Stimulated activated effector memory CD8-positive, alpha-beta T cell treated with anti-CD3 and anti-CD28 coated beads, Interleukin-12 subunit alpha, Interleukin-12 subunit beta, amount 100 ng/mL, for 72 hours (primary cell): Measurements from ENCODE around the gene OR6S1.

ENCODE experiments used
- ATAC-seq: fragments of 150-1000 bp; cut with Tn5 transposase; 2 replicates; pipeline ENCODE4 v1.10.0; 2021
- DNase-seq, 2 donors: peaks; one replicate each; pipeline ENCODE4 v3.0.0; 2021 to 2022; ENCODE audit warnings: low spot score in 2 of 2
- H3K27ac Mint-ChIP-seq: one replicate; pipeline ENCODE4 v1.8.0; 2022; ENCODE audit warnings: mild to moderate bottlenecking, mixed read lengths
- H3K36me3 Mint-ChIP-seq: one replicate; pipeline ENCODE4 v1.8.0; 2022; ENCODE audit warnings: mild to moderate bottlenecking, mixed read lengths
- H3K4me1 Mint-ChIP-seq: one replicate; pipeline ENCODE4 v1.8.0; 2022; ENCODE audit warnings: mixed read lengths
- H3K4me3 Mint-ChIP-seq: one replicate; pipeline ENCODE4 v1.8.0; 2022; ENCODE audit warnings: mild to moderate bottlenecking, mixed read lengths
- H3K9me3 Mint-ChIP-seq: one replicate; pipeline ENCODE4 v1.8.0; 2022; ENCODE audit warnings: mixed read lengths

Gene OR6S1

DNA sequence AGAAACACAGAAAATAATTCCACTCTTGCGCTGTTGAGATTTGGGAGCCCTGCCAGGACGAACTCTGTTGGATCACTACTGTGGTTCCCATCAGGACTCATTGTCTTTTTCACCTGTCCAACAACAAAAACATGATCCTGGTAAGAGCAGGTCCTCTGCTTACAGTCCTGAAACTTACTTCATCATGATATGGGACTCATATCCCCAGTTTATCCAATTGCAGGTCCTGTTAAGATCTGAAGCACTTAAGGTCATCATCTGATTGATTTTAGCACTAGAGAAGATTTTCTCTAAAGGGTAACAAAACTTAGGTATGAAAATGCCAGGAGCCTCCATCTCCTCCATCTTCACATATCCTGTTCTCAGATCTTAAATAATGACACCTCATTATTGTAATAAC, at the start of gene OR6S1:
Gene OR6S1, minus strand, starts transcription at position 101 of the 400 bp plus-strand sequence. Its CDS starts 0 bp downstream, at position 101.
- Mint-ChIP-seq H3K36me3 (no peaks in the 10 kb centered on the region), H3K9me3 (no peaks in the 10 kb centered on the region), H3K4me3 (no peak within 1 kb of the TSS), H3K4me1 (no peaks in the 10 kb centered on the region), H3K27ac (no peak within 1 kb of the TSS)
- no peak for DNase-seq
- ATAC-seq, result no peak

DNA sequence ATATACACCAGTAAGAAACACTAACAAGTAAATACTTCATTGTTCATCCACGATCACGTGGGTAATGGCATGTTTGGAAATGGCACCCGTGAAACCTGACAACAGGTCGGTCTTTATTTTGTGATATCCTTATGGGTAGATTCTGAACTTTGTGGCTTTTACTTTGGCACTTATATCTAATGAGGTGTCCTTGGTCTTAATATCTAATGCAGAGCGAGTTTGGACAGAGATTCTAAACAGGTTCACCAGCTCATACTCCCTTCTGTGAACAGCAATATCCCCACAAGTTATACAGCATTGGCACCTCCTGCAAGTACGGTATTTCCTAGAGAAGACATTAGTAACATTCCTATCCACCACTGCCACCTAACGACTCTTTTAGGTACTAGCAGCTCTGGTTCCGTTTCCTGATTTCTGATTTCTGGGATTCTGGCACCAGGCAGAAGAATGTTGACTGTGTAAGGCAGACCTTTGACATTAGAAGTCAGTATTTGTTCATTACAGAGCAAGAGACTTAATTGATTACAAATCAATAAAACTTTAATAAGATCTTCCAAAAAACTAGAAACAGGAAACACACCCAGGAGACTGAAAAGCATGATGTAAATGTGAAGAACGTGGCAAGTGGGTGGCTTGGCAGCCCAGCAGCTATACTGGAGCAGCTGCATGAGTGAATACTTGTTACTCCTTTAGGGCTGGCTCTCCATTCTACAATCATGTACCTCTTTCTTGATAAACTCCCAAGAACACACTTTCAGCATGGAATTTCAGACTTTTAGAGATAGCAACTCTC, 49.6 kb upstream of the OR6S1 start:
- Mint-ChIP-seq H3K36me3 (no peaks in the 10 kb centered on the region), H3K27ac (no peak overlapping the region), H3K4me1 (peaks cover 12% of the 10 kb centered on the region), H3K9me3 (no peaks in the 10 kb centered on the region), H3K4me3 (no peak overlapping the region)
- DNase-seq (peak in 1 of 2 donors; percentile 55), ATAC-seq (peak; percentile 74)

GRCh38 chr14:20688167-20688839, 46.8 kb upstream of the OR6S1 start, which contains the start of gene ANG:
Gene ANG (plus strand): TSS chr14:20688764. CDS start chr14:20693565, 4,801 bp downstream.
- ATAC-seq, result no peak
- H3K4me1 Mint-ChIP-seq, result peaks cover 12% of the 10 kb centered on the region
- H3K27ac Mint-ChIP-seq, result no peak within 1 kb of the TSS

DNA sequence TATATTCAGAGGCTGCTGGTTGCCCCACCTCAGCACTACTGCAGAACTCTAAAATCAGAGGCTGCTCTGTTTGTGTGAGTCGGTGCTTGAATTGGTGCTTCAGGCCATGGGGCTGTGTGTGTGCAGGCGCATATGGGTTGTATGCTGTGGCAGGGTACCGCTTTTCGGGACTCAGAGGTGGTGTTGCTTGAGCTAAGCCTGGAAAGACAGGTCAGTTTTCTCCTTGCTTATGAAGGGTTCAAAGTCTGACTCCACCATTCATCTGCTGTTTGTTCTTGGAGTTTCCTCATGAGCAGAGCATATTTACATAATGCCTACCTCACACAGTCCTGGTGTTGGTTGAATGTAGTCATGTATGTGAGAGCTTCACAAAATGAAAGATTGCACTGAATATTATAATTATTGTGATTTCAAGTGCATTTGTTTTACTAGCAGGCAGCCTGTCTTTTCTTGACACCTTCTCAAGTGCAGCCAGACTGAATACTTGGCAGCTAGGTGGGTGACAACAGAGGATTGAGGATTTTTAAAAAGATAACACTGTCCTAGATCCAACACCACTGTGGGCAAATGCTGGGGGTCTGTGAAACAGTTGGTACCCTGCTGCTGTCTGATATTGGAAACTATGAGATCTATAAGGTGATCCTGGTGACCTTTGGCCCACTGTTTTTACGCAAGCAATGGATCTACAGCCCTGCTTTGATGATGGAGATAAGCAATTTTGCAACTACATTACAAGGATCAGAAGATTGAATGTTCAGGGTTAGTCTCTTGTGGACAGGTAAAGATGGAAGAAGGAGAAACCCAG, 46.1 kb upstream of the OR6S1 start:
- ATAC-seq (no peak), DNase-seq (no peak)
- H3K36me3 Mint-ChIP-seq, result no peaks in the 10 kb centered on the region
- no peak overlapping the region for H3K27ac Mint-ChIP-seq
- H3K4me3 Mint-ChIP-seq, result no peak overlapping the region
- peaks cover 12% of the 10 kb centered on the region for H3K4me1 Mint-ChIP-seq
- no peaks in the 10 kb centered on the region for H3K9me3 Mint-ChIP-seq

More at GRCh38 chr14:20688167-20688839, 46.8 kb upstream of the OR6S1 start, which contains the start of gene ANG:
- no peak for DNase-seq
- Mint-ChIP-seq H3K9me3 (no peaks in the 10 kb centered on the region), H3K4me3 (no peak within 1 kb of the TSS), H3K36me3 (no peaks in the 10 kb centered on the region)

DNA sequence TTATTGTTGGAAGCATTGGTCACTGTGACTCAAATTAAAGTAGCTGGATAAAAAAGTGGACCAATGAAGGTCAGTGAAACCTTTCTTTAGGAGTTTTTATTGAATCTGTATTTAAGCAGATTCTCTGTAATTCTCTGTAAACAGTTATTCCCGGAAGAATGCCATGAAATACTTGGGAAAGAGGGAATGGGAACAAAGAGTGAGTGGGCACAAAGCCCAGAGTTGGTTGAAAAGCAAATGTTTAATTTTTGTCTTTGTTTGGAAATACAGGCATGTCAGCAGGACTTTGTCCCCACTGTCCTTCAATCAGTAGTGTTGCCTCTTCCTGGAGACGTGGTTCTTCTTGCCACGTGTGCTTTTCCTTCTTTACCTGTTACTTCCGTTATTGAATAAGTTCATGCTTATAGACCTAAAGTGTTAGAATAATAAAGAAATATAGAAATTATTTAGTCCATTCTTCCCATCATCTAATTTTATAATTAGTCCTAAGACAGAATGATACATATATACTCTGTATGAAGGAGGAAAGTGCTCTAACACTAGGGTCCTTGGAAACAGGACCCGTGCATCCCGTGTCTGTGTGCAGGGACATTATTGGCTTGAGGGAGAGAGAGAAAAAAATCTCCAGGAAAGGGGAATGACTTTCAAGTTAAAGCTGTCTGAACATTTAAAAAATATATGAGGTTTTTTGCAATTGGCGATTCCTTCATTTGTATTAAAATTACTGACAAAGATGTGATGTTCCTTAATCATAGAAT, 45.1 kb upstream of the OR6S1 start:
- H3K36me3 Mint-ChIP-seq, result no peaks in the 10 kb centered on the region
- no peak overlapping the region for H3K4me3 Mint-ChIP-seq

GRCh38 chr14:20684662-20685456, 43.4 kb upstream of the OR6S1 start:
- no peaks in the 10 kb centered on the region for H3K4me1 Mint-ChIP-seq
- no peak overlapping the region for H3K4me3 Mint-ChIP-seq
- ATAC-seq (no peak), DNase-seq (no peak)
- H3K9me3 Mint-ChIP-seq, result no peaks in the 10 kb centered on the region
- H3K27ac Mint-ChIP-seq, result no peak overlapping the region
- no peaks in the 10 kb centered on the region for H3K36me3 Mint-ChIP-seq

More for the DNA sequence above, 45.1 kb upstream of the OR6S1 start:
- ATAC-seq (no peak), DNase-seq (no peak)
- Mint-ChIP-seq H3K27ac (no peak overlapping the region), H3K4me1 (peaks cover 9% of the 10 kb centered on the region), H3K9me3 (no peaks in the 10 kb centered on the region)

DNA sequence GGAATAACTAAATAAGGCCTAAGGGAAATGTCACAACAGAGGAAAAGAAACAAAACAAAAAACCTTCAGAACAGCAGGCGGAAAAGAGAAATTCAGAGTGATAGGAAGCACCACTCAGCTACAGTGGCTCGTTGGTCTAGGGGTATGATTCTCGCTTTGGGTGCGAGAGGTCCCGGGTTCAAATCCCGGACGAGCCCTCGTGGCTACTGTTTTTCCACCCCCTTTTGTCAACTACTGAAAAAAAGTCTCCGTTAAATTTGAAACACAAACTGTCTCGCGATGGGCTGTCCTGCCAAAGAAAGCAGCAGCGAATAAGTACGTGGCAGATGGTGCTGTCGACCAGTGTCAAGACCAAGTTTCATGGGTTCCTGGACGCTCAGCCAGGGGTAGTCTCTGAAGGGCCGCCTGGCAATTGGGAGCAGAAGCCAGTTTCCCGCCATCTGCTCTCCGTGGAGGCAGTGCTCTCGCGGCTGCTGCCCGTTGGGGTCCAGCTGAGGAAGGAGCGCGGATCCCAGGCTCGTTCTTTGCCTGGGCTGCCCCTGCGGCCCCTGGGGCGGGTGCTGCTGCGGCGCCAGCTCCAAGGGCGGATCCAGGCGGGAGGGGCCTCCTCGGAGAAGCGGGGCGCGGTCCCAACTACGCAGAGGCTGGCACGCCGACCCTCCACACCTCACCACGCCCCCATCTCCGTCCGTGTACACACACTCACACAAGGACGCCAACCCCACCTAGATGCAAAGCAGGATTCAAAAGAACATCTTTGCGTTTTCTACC, 42.6 kb upstream of the OR6S1 start, which contains the start of gene RNASE4:
Gene RNASE4, plus strand, starts transcription at position 670 of the 771 bp plus-strand sequence. CDS start 14,812 bp downstream, outside the sequence.
- no peak within 1 kb of the TSS for H3K27ac Mint-ChIP-seq
- H3K4me3 Mint-ChIP-seq, result no peak within 1 kb of the TSS
- H3K9me3 Mint-ChIP-seq, result no peaks in the 10 kb centered on the region
- DNase-seq (peak; percentile 76 to 94), ATAC-seq (peak; percentile 58)
- no peaks in the 10 kb centered on the region for H3K36me3 Mint-ChIP-seq
- H3K4me1 Mint-ChIP-seq, result no peaks in the 10 kb centered on the region

DNA sequence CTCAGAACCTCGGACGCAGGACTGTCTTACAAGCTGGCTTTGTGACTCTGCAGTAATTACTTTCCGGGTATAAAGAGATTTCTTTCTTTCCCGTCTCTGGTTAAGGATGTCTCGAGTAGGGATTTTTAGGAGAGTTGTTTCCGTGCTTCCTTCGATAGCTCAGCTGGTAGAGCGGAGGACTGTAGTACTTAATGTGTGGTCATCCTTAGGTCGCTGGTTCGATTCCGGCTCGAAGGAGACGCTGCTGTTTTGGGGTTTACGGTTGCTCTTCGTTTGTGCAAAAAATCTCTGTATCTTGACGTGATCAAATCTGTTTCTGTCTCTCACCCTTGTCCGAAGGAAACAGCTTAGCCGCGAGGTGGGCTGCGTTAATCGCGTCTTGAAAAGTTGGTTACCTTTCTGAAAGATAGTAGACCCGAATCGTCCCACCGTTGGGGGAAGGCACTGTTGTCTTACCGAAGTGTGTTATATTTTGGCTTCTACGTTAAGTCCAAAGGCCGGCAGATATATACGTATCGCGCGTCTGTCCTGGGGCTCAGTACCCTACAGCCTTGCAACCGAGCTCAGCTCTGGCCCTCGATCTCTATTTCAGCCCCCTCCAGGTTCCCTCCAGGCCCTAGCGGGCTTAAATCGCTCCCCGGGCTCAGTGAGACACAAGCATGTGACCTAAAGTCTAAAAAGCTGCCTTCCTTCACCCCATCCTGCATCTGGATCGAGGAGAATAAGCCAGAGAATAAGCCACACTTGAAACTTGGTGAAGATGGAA, 41.8 kb upstream of the OR6S1 start:
- peak; percentile 62 to 89 for DNase-seq
- ATAC-seq, result peak; percentile 57
- Mint-ChIP-seq H3K4me3 (no peak overlapping the region), H3K27ac (no peak overlapping the region), H3K36me3 (no peaks in the 10 kb centered on the region), H3K9me3 (no peaks in the 10 kb centered on the region), H3K4me1 (no peaks in the 10 kb centered on the region)

- no peaks in the 10 kb centered on the region for H3K4me1 Mint-ChIP-seq
These were observed 41.1 kb upstream of the OR6S1 start for GRCh38 chr14:20682435-20683124.

GRCh38 chr14:20682127-20682434, 40.6 kb upstream of the OR6S1 start:
- DNase-seq, result no peak
- H3K4me1 Mint-ChIP-seq, result no peaks in the 10 kb centered on the region
- ATAC-seq, result no peak

More at GRCh38 chr14:20682435-20683124, 41.1 kb upstream of the OR6S1 start:
- no peak overlapping the region for H3K4me3 Mint-ChIP-seq
- no peaks in the 10 kb centered on the region for H3K9me3 Mint-ChIP-seq
- no peak overlapping the region for H3K27ac Mint-ChIP-seq
- ATAC-seq (peak; percentile 79), DNase-seq (peak; percentile 33 to 86)
- H3K36me3 Mint-ChIP-seq, result no peaks in the 10 kb centered on the region

DNA sequence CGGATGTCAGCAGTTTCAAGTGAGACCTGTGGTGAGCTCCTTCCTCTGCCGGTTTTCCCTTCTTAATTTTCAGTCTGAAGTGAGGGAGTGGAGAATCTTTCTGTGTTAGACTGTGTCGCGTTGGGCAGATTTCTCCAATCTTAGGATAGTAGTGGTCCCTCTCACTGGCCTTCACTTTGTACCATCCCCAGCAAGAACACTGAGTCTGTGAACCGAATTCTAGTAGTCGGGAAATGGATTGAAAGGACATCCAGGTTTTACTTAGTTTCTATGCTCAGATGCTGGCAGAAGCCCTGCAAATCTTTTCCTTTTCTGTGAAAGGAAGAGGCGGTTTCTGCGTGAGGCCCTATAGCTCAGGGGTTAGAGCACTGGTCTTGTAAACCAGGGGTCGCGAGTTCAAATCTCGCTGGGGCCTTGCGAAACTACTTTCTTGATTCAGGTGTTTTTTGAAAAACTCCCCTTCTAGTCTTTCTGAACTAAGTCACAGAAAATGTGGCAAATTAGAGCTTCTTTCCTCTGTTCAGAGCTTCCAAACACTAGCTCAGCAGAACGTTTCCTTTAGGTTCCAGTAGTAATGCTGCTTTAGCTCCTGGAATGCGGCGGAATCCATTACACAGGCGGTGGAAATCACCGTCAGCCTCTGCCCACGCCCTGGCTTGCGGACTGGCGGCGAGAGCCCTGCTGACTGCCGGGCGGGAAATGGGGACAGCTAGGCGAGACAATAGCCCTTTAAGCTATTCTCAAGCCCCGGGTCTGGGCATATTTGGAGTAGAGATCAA, 40.0 kb upstream of the OR6S1 start:
- peak; percentile 33 for ATAC-seq
- no peaks in the 10 kb centered on the region for H3K9me3 Mint-ChIP-seq
- peaks cover under 1% of the 10 kb centered on the region for H3K4me1 Mint-ChIP-seq
- H3K27ac Mint-ChIP-seq, result no peak overlapping the region
- no peak overlapping the region for H3K4me3 Mint-ChIP-seq
- peak; percentile 73 to 95 for DNase-seq
- no peaks in the 10 kb centered on the region for H3K36me3 Mint-ChIP-seq

More at GRCh38 chr14:20682127-20682434, 40.6 kb upstream of the OR6S1 start:
- Mint-ChIP-seq H3K36me3 (no peaks in the 10 kb centered on the region), H3K27ac (no peak overlapping the region), H3K4me3 (no peak overlapping the region), H3K9me3 (no peaks in the 10 kb centered on the region)

DNA sequence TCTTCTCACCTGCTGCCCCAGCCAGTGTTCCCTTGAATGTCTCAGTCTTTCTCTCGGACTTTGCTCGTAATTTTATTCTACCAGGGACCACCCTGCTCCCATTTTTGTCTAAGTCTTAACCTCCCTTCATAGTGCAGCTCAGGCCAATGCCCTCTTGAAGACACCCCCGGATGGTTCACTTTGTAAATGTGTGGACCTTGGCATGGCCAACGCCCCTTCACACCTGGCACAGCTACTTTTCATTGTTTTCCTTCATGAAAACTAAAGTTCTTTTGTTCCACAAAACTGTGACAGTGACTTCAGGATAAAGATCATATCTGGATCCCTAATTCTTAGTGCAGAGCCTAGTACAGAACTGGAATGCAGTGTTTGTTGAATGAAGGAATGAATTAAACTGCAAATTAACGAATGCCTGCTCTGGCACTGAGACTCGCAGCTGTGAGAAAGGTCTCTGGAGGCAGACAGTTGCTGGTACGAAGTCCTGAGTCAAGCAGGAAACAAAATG, 39.4 kb upstream of the OR6S1 start:
- no peak for ATAC-seq
- no peak overlapping the region for H3K27ac Mint-ChIP-seq
- H3K9me3 Mint-ChIP-seq, result no peaks in the 10 kb centered on the region
- DNase-seq, result no peak
- peaks cover 7% of the 10 kb centered on the region for H3K4me1 Mint-ChIP-seq
- no peaks in the 10 kb centered on the region for H3K36me3 Mint-ChIP-seq
- no peak overlapping the region for H3K4me3 Mint-ChIP-seq
